Lower leg skin (tissue), 3 donors: ENCODE data around the gene TNS3.

ENCODE experiments used
- CTCF ChIP-seq, 3 donors: fragments of 450-650 bp; IDR thresholded peaks; one replicate each; pipeline ENCODE4 v1.5.1; 2016; ENCODE audit warnings: antibody characterized with exemption in 3 of 3, mild to moderate bottlenecking in 3 of 3, moderate library complexity in 2 of 3
- POLR2A ChIP-seq, 2 donors: fragments of 450-650 bp; IDR thresholded peaks; one replicate each; pipeline ENCODE4 v1.6.1; 2016 to 2017; ENCODE audit warnings: antibody characterized with exemption in 2 of 2, mild to moderate bottlenecking in 1 of 2, moderate library complexity in 1 of 2

DNA sequence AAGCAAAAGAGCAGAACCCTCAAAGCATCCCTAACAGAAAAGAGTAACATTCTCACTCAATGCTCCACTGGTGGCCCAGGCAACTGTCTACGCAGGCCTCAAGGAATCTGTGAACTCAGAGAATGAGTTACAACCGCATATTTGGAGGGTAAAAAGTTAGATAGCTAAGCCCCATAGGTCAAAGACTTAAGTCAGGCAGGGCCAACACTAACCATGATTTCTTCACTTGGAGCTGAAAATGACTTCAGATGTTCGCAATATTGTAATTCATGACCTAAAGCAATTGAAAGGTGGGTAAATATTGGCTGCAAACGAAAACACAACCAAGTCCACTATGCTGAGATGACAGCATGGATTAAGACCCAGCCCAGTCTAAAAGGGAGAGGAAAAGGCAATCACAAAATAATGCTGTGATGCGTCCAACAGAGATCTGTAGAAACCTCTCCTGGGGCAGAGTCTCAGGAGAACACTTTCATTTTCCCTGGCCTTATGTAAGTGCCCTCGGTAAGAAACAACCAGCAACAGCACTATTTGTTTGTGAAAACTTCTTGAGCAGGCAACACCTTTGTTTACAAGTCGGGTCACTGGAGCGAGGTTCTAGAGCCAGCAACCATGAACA is 176.5 kb downstream of the TNS3 start:
- TF ChIP-seq POLR2A (IDR thresholded peaks at IDR 0.05) (no peak), CTCF (IDR thresholded peaks at IDR 0.05) (no peak)
